ENCODE results near the gene PMM1. TPM values are rescaled to one million over a fixed set of nuclear protein-coding genes. Genes with fewer than 3 reads are reported as not detected.

The PMM1 gene
- total RNA-seq, 1 donor from 2014 or later, result 47.1 TPM

DNA sequence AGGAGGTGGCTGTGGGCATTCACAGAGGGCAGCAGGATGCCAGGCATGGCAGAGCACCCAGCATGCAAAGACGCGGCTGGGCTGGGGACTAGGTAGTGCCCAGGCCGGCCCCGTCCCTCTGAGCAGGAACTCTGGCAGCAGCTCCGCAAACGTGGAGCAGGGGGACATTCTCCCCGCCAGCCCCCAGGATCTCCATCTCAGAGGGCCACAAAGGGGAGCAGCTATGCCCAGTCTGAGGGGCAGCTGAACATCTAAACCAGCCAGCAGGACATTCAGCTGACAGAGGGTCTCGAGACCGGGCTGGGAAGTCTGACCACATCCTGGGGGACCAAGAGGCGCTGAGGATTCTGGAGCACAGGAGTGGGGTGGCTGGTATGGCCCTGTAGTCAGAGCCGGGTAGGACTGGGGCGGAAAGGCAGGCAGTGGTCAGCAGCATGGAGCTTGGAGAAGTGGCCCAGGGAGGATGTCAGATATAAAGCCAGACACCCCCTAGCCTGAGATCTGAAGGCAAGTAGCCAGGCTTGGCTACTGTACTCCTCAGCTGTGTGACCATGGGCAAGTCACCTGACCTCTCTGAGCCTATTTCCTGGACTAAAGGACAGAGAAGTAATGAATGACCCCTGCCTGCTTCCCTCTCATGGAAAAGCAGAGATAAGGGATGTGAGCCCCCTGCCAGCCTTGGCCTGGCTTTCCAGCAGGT is 10.2 kb downstream of the PMM1 start:
- Mint-ChIP-seq H3K9me3 (ENCODE audit: low read depth) (no peaks in the 10 kb centered on the region), H3K27ac (ENCODE audit: unreplicated experiment) (peak overlapping the region; percentile 41), H3K4me1 (ENCODE audit: low read depth) (peaks cover 6% of the 10 kb centered on the region), H3K4me3 (ENCODE audit: unreplicated experiment) (no peak overlapping the region), H3K27me3 (ENCODE audit: low read depth) (no peaks in the 10 kb centered on the region), H3K36me3 (ENCODE audit: low read depth) (peaks cover 23% of the 10 kb centered on the region)
- TF ChIP-seq, protein P1, sequence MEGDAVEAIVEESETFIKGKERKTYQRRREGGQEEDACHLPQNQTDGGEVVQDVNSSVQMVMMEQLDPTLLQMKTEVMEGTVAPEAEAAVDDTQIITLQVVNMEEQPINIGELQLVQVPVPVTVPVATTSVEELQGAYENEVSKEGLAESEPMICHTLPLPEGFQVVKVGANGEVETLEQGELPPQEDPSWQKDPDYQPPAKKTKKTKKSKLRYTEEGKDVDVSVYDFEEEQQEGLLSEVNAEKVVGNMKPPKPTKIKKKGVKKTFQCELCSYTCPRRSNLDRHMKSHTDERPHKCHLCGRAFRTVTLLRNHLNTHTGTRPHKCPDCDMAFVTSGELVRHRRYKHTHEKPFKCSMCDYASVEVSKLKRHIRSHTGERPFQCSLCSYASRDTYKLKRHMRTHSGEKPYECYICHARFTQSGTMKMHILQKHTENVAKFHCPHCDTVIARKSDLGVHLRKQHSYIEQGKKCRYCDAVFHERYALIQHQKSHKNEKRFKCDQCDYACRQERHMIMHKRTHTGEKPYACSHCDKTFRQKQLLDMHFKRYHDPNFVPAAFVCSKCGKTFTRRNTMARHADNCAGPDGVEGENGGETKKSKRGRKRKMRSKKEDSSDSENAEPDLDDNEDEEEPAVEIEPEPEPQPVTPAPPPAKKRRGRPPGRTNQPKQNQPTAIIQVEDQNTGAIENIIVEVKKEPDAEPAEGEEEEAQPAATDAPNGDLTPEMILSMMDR (IDR thresholded peaks at IDR 0.05), result no peak
- no peak for DNase-seq (ENCODE audit: low spot score)

DNA sequence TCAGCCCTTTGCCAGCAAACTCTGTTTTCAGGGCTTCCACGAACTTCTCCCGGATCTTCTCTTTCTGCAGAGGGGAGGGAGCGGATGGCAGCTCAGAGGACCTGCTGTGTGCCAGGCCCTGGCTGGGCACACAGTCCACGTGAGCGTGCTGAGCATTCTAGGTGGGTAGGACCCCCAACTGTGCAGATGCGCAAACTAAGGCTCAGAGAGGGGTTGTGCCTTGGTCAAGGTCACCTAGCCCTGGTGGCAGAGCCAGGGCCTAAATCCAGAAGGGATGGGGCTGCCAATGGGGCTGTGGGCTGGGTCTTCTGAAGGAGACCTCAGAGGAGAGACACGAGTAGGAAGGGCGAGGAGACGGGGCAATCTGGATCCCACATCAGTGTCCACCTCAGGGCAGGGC is 10.8 kb downstream of the PMM1 start:
- no peak overlapping the region for H3K4me3 Mint-ChIP-seq (ENCODE audit: unreplicated experiment)
- H3K27me3 Mint-ChIP-seq (ENCODE audit: low read depth), result no peaks in the 10 kb centered on the region
- H3K9me3 Mint-ChIP-seq (ENCODE audit: low read depth), result no peaks in the 10 kb centered on the region
- H3K36me3 Mint-ChIP-seq (ENCODE audit: low read depth), result peaks cover 21% of the 10 kb centered on the region
- H3K4me1 Mint-ChIP-seq (ENCODE audit: low read depth), result peaks cover 6% of the 10 kb centered on the region
- no peak overlapping the region for H3K27ac Mint-ChIP-seq (ENCODE audit: unreplicated experiment)
- TF ChIP-seq, protein P1 (IDR thresholded peaks at IDR 0.05), result no peak
- DNase-seq (ENCODE audit: low spot score), result no peak

DNA sequence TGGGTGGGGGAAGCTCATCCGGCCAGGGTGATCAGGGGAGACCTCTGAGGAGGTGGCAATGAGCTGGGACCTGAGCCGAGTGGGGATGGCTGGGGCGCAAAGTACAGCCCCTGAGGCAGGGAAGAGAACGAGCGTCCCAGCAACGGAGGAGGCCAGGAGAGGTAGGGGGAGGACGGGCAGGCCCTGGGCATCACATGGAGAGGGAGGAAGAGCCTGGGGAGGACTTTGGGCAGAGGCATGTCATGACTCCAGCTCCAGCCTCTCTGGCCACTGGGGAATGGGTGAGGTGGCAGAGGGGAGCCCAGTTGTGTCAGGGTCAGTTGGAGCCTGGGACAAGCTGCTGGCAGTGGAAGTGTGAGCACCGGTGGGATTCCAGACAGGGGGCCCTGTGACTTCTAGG is 11.5 kb downstream of the PMM1 start:
- TF ChIP-seq, protein P1 (IDR thresholded peaks at IDR 0.05), result no peak
- no peak for DNase-seq (ENCODE audit: low spot score)
- Mint-ChIP-seq H3K27me3 (ENCODE audit: low read depth) (no peaks in the 10 kb centered on the region), H3K9me3 (ENCODE audit: low read depth) (no peaks in the 10 kb centered on the region), H3K36me3 (ENCODE audit: low read depth) (peaks cover 19% of the 10 kb centered on the region), H3K4me3 (ENCODE audit: unreplicated experiment) (no peak overlapping the region), H3K4me1 (ENCODE audit: low read depth) (peaks cover 6% of the 10 kb centered on the region), H3K27ac (ENCODE audit: unreplicated experiment) (peak overlapping the region; percentile 54)

DNA sequence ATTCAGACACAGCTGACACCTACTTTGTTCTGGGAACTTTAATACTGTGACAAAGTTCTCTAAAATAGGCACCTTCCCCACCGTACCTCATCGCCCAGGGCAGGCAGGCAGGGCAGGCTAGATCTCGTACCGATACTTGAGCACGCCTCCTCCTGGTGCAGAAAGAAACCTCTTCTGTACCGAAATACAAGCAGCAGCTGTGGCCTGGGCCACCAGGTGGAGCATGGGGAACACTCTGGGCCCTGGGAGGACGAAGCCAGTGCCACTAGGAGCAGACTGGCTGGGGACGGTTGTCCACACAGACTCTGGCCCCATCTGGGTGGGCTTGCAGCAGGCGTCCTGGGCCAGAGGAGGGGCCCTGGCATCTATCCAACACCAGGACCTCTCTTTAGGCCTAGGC is 12.8 kb downstream of the PMM1 start:
- no peaks in the 10 kb centered on the region for H3K27me3 Mint-ChIP-seq (ENCODE audit: low read depth)
- no peaks in the 10 kb centered on the region for H3K9me3 Mint-ChIP-seq (ENCODE audit: low read depth)
- no peak for DNase-seq (ENCODE audit: low spot score)
- H3K4me1 Mint-ChIP-seq (ENCODE audit: low read depth), result no peaks in the 10 kb centered on the region
- H3K4me3 Mint-ChIP-seq (ENCODE audit: unreplicated experiment), result no peak overlapping the region
- H3K36me3 Mint-ChIP-seq (ENCODE audit: low read depth), result peaks cover 15% of the 10 kb centered on the region
- TF ChIP-seq, protein P1 (IDR thresholded peaks at IDR 0.05), result peak; percentile 78
- no peak overlapping the region for H3K27ac Mint-ChIP-seq (ENCODE audit: unreplicated experiment)

DNA sequence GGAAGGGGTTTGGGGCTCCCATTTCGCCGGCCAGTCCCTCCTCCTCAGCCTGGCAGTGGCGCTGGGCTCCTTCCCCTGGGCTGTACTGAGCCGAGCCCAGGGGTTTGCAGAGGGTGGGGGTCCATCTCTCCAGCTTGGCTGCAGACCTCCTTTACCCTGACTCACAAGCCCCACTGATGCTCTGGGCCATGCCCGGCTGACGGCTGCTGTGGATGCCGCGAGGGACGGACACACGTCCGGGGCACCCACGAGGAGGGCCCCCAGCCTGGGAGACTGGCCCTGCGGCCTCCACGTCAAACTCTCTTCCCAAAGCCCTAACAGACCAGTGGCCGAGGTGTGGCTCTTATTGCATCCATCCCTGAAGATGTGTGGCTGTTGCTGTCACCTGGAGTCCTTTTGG is 14.1 kb downstream of the PMM1 start:
- peaks cover 15% of the 10 kb centered on the region for H3K36me3 Mint-ChIP-seq (ENCODE audit: low read depth)
- H3K4me1 Mint-ChIP-seq (ENCODE audit: low read depth), result no peaks in the 10 kb centered on the region
- no peak for DNase-seq (ENCODE audit: low spot score)
- no peaks in the 10 kb centered on the region for H3K27me3 Mint-ChIP-seq (ENCODE audit: low read depth)
- TF ChIP-seq, protein P1 (IDR thresholded peaks at IDR 0.05), result no peak
- H3K27ac Mint-ChIP-seq (ENCODE audit: unreplicated experiment), result no peak overlapping the region
- H3K4me3 Mint-ChIP-seq (ENCODE audit: unreplicated experiment), result no peak overlapping the region
- no peaks in the 10 kb centered on the region for H3K9me3 Mint-ChIP-seq (ENCODE audit: low read depth)
